LNCaP clone FGC (cell line): ENCODE results near the gene ANO6.

Experiments used
- DNase-seq: peaks from one replicate; pipeline ENCODE4 v3.0.0-alpha.2; 2011; ENCODE audit warnings: low read depth
- H3K4me3 ChIP-seq: 2 replicates; pipeline ENCODE4 v1.5.1; 2011; ENCODE audit warnings: mild to moderate bottlenecking, low read depth, low read length, control low read depth
- TF ChIP-seq, protein P1 (sequence below): IDR thresholded peaks from 2 replicates; pipeline ENCODE4 v1.5.1; 2012; ENCODE audit warnings: mild to moderate bottlenecking; ENCODE audit not compliant: control insufficient read depth, insufficient read depth; ENCODE audit errors: extremely low read depth

Gene ANO6

DNA sequence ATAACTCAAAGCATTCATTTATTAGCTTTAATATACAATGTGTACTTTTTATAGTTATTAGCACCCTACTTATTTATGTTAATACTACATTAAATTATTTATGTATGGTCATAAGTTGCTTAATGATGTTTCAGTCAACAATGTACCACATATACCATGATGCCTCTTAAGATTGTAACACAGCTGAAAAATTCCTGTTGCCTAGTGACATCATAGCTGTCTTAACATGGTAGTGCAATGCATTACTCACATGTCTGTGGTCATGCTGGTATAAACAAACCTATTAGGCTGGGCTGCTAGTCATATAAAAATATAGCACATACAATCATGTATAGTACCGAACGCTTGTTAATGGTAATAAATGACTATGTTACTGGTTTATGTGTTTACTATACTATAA lies 120.4 kb downstream of the ANO6 start:
- no peak overlapping the region for H3K4me3 ChIP-seq
- DNase-seq = no peak
- TF ChIP-seq, protein P1, sequence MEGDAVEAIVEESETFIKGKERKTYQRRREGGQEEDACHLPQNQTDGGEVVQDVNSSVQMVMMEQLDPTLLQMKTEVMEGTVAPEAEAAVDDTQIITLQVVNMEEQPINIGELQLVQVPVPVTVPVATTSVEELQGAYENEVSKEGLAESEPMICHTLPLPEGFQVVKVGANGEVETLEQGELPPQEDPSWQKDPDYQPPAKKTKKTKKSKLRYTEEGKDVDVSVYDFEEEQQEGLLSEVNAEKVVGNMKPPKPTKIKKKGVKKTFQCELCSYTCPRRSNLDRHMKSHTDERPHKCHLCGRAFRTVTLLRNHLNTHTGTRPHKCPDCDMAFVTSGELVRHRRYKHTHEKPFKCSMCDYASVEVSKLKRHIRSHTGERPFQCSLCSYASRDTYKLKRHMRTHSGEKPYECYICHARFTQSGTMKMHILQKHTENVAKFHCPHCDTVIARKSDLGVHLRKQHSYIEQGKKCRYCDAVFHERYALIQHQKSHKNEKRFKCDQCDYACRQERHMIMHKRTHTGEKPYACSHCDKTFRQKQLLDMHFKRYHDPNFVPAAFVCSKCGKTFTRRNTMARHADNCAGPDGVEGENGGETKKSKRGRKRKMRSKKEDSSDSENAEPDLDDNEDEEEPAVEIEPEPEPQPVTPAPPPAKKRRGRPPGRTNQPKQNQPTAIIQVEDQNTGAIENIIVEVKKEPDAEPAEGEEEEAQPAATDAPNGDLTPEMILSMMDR = no peak

DNA sequence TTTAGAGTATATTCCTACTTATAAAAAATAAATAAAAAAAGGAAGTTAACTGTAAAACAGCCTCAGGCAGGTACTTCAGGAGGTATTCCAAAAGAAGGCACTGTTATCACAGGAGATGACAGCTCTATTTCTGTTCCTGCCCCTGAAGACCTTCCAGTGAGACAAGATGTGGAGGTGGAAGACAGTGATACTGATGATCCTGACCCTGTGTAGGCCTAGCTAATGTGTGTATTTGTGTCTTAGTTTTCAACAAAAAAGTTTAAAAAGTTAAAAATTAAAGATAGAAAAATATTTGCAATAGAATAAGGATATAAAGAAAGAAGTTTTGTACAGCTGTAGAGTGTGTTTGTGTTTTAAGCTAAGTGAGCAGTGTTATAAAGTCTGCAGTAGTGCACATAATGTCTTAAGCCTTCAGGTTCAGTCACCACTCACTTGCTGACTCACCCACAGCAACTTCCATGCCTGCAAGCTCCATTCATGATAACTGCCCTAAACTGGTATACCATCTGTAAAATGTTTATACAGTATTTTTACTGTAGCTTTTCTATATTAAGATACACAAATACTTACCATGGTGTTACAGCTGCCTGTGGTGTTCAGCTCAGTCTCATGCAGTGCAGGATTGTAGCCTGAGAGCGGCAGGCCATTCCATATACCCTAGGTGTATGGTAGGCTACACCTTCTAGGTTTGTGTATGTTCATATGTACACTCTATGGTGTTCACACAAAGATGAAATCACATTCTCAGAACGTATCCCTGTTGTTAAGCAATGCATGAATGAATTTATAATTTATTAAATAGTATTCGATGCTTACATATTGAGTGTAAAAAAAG lies 121.1 kb downstream of the ANO6 start:
- DNase-seq = no peak
- no peak overlapping the region for H3K4me3 ChIP-seq
- TF ChIP-seq, protein P1 = no peak

DNA sequence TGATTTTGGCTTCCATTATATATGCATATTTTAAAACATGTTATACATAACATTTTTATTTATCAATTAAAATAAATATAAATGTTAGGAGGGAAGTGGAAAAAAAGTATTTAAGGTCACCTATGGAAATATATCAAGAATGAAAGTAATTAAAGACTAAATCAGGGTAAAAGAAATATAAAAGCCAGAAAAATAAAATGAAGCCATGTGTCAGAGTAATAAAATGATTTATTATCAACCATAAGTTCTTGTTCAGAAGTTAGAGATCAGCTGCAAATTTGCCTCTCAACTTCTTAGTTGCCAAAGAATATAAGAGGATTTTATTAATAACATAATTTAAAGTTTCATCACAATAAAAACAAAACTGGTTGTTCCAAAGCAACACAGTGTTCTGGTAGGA lies 121.9 kb downstream of the ANO6 start:
- TF ChIP-seq, protein P1 = no peak
- no peak for DNase-seq
- no peak overlapping the region for H3K4me3 ChIP-seq

DNA sequence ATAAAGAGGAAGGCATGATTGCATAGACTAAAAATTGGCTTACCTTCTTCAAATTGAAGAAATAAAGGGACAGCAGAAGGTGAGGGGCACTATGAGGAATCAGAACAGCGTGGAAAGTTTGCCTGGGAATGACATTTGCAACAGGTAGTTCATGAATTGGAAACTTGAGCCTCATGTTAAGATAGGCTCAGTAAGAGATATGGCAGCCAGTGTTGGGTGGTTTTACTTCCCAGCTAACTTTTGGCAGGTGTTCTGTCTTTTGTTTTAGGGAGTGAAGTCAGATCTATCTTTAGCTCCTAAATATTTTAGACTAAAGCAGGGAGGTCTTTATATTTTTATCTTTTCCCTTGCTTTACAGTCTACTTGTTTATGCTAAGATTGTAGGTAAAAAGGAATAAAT lies 122.4 kb downstream of the ANO6 start:
- no peak overlapping the region for H3K4me3 ChIP-seq
- TF ChIP-seq, protein P1 = no peak
- no peak for DNase-seq

DNA sequence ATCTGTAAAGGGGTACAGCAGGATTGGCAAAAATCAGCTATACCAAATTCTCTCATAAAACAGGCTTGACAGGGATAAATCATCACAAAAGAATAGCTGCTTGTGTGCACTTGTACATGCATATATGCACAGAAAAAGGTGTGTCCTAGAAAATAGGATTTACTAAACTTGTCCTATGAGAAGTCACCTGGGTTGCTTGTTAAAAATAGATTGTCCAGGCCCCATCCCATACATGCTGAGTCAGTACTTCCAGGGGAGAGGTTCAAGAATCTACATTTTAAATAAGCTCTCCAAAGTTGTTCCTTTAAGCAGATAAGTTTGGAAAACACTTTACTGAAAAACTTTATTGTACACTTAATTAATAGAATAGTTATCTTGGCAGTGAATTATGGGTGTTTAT lies 123.1 kb downstream of the ANO6 start:
- DNase-seq = no peak
- TF ChIP-seq, protein P1 = no peak
- no peak overlapping the region for H3K4me3 ChIP-seq

DNA sequence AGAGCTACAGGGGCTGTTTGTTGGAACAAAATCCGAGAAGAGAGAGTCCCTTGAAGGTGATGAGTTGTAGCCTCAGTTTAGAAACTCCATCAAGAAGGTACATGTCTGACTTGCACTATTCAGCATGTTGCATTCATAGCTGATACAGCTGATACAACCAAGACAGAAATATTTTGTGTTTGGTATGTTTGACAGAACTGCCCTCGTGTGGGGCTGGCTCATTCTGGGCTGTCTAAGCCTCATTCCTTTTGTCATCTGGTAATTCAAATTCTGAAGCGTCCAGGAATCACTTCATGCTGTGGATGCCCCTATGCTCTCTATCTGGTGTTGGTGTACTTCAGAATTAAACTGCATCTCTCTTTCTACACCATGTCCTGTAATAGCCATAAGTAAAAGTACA lies 126.3 kb downstream of the ANO6 start:
- DNase-seq = no peak
- TF ChIP-seq, protein P1 = no peak
- H3K4me3 ChIP-seq = no peak overlapping the region

DNA sequence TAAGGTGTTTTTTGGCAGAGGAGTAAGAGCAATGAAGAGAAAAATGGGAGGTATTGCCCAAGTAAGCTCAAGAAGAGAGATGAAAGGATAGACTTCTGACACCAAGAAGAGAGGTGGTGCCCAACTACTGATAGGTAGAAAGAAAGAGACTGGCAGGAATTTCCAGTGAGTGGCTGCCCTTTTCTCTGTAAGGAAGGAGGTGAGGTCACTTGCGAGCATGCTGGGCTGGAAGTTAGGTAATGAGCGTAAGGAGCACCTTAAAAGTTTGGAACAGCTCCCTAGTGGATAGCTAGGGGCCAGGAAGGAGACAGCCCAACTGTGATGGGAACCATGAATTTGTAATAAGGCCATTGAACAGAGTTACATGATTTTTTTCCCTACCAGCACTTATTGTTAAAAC lies 127.0 kb downstream of the ANO6 start:
- no peak for DNase-seq
- TF ChIP-seq, protein P1 = no peak
- H3K4me3 ChIP-seq = no peak overlapping the region
